ENCODE measurements around the gene TASP1. TPM values are rescaled to one million over a fixed set of nuclear protein-coding genes. Genes with fewer than 3 reads are reported as not detected.
"Not testable (repeated sequence)": the region's sequence is repeated elsewhere in the genome, so short reads cannot be mapped to it uniquely, and the experiment has no call there.

The TASP1 gene
- total RNA-seq, 1 donor from 2014 or later = 14.3 TPM

DNA sequence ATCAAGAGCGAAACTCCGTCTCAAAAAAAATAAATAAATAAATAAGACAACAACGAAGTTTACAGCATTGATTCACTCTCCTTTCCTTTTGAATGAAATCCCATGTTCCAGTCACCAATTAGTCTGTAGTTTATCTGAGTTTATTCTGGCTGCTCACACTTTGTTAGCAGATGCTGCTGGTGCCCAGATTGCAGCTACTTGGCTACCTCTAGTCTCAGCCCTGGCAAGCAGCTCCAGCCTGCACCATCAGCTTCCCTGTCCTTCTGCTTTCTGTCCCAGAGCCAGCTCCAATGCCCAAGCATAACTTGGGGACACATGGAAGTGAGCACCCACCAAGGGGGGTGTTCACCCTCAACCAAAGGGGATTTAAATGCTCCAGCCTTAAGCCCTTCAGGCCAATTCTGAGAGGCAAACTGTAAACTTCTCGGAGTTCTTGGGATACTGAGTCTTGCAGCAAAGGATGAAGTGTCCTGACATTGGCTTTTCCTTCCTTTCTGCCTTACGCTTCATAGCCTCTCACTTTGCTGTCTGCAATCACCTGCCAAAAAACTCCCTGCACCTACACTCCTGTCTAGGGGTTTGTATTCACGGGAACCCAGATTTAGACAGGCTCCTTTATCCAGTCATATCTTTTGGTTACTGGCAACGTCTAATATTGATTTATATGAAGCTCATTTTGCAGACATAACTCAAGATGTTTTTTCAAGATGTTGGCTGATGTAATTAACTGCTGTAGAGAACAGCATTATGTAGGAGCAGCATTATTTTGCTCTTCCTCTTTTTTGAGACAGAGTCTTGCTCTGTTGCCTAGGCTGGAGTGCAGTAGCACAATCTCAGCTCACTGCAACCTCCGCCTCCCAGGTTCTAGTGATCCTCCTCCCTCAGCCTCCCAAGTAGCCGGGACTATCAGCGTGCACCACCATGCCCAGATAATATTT is 9.8 kb upstream of the TASP1 start:
- ATAC-seq (no peak), DNase-seq (no peak)
- H3K27me3 ChIP-seq (ENCODE audit: low read depth) = no peaks in the 10 kb centered on the region
- TF ChIP-seq, protein P1, sequence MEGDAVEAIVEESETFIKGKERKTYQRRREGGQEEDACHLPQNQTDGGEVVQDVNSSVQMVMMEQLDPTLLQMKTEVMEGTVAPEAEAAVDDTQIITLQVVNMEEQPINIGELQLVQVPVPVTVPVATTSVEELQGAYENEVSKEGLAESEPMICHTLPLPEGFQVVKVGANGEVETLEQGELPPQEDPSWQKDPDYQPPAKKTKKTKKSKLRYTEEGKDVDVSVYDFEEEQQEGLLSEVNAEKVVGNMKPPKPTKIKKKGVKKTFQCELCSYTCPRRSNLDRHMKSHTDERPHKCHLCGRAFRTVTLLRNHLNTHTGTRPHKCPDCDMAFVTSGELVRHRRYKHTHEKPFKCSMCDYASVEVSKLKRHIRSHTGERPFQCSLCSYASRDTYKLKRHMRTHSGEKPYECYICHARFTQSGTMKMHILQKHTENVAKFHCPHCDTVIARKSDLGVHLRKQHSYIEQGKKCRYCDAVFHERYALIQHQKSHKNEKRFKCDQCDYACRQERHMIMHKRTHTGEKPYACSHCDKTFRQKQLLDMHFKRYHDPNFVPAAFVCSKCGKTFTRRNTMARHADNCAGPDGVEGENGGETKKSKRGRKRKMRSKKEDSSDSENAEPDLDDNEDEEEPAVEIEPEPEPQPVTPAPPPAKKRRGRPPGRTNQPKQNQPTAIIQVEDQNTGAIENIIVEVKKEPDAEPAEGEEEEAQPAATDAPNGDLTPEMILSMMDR (IDR thresholded peaks at IDR 0.05) = no peak
- no peaks in the 10 kb centered on the region for H3K4me1 ChIP-seq
- H3K27ac ChIP-seq = no peak overlapping the region
- H3K4me3 ChIP-seq = no peak overlapping the region
- H3K9me3 ChIP-seq = no peaks in the 10 kb centered on the region
- H3K36me3 ChIP-seq = no peaks in the 10 kb centered on the region
- intact Hi-C loops (cut with DNase I) = no loop called here

DNA sequence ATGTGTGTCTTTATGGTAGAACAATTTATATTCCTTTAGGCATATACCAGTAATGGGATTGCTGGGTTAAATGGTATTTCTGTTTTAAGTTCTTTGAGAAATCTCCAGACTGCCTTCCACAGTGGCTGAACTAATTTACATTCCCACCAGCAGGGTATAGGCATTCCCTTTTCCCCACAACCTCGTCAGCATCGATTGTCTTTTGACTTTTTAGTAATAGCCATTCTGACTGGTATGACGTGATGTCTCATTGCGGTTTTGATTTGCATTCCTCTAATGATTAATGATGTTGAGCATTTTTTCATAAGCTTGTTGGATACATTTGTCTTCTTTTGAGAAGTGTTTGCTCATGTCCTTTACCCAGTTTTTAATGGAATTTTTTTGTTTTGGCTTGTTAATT is 5.3 kb upstream of the TASP1 start:
- H3K27me3 ChIP-seq (ENCODE audit: low read depth) = no peaks in the 10 kb centered on the region
- no peaks in the 10 kb centered on the region for H3K4me1 ChIP-seq
- intact Hi-C loops (cut with DNase I) = no loop called here
- DNase-seq = no peak
- no peak overlapping the region for H3K27ac ChIP-seq
- TF ChIP-seq, protein P1 (IDR thresholded peaks at IDR 0.05) = no peak
- no peak overlapping the region for H3K4me3 ChIP-seq
- H3K36me3 ChIP-seq = no peaks in the 10 kb centered on the region
- ATAC-seq = no peak
- no peaks in the 10 kb centered on the region for H3K9me3 ChIP-seq

DNA sequence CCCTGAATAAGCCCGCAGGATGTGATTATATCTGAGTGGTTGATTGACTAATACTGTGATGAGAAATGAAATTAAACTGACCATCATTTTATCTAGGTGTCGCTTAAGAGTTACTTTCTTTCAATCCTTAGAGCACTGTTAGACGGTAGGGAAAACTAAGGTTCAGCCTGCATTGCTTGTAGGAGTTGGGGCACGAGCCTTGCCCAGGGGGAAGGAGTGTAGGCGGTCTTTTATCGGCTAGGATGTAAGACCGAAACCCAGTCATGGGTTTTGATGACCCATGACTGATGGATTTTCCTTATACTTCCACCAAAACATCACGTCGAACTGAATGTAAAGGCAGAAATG is 392 bp upstream of the TASP1 start:
- peak overlapping the region; percentile 85 for H3K4me3 ChIP-seq
- no peaks in the 10 kb centered on the region for H3K27me3 ChIP-seq (ENCODE audit: low read depth)
- no peaks in the 10 kb centered on the region for H3K36me3 ChIP-seq
- peaks cover 11% of the 10 kb centered on the region for H3K4me1 ChIP-seq
- TF ChIP-seq, protein P1 (IDR thresholded peaks at IDR 0.05) = no peak
- intact Hi-C loops (cut with DNase I) = no loop called here
- H3K27ac ChIP-seq = peak overlapping the region; percentile 85
- ATAC-seq = peak; percentile 27 to 47
- H3K9me3 ChIP-seq = no peaks in the 10 kb centered on the region
- no peak for DNase-seq

DNA sequence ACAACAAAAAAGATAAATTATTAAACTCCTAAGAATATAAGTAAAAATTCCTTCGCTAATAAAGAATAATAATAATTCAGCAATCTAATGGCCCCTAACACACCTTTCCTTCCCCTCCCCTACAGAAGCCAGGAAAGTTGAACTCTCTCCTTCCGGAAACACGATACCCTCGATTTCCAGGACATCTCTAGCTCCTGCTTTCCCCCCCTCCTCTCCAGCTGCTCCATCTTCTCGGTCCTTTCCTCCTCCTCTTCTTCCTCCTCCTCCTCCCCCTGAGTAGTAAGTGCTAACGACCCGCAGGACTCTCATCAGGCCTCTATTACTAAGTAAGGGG is 603 bp downstream of the TASP1 start:
- no peak for DNase-seq
- Histone ChIP-seq H3K4me3 (peak overlapping the region; percentile 85), H3K36me3 (no peaks in the 10 kb centered on the region), H3K4me1 (peaks cover 11% of the 10 kb centered on the region), H3K9me3 (no peaks in the 10 kb centered on the region), H3K27ac (peak overlapping the region; percentile 85), H3K27me3 (ENCODE audit: low read depth) (no peaks in the 10 kb centered on the region)
- peak in 1 of 2 donors; percentile 40 for ATAC-seq
- TF ChIP-seq, protein P1 (IDR thresholded peaks at IDR 0.05) = no peak
- intact Hi-C loops (cut with DNase I) = no loop called here

DNA sequence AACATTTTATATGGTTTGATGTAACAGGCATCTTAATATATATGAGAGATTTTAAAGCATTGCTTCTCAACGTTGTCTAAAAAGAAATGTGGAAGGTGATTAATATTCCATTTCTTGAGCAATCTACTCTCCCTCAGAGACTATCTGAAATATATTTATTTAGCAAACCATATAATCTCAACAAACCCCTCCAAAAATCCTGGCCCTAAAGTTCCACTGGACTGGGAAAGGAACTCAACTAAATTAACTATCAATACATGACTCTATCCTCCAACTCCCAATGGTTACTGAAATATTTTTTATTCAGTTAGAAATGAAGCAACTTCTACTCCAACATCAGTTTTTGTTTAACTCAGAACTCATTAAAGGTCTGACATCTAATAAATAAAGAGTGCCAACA is 6.3 kb downstream of the TASP1 start:
- no peak overlapping the region for H3K4me3 ChIP-seq
- no peaks in the 10 kb centered on the region for H3K27me3 ChIP-seq (ENCODE audit: low read depth)
- no peak overlapping the region for H3K27ac ChIP-seq
- no peaks in the 10 kb centered on the region for H3K9me3 ChIP-seq
- H3K36me3 ChIP-seq = peaks cover 12% of the 10 kb centered on the region
- peaks cover 4% of the 10 kb centered on the region for H3K4me1 ChIP-seq
- intact Hi-C loops (cut with DNase I) = no loop called here
- TF ChIP-seq, protein P1 (IDR thresholded peaks at IDR 0.05) = no peak
- ATAC-seq (no peak), DNase-seq (no peak)

DNA sequence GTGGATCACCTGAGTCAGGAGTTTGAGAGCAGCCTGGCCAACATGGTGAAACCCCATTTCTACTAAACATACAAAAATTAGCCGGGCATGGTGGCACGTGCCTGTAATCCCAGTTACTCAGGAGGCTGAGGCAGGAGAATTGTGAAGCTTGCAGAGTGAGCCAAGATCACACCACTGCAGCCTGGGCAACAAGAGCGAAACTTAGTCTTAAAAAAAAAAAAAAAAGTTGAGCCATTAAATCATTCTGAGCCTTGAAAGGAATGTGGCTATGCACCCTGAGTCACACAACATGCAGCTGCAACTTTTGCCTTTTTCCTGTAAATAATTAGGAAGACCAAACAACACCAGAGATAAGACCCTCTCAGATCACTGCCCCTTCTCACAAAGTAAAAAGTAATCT is 11.2 kb downstream of the TASP1 start:
- H3K27me3 ChIP-seq (ENCODE audit: low read depth); H3K9me3 ChIP-seq; H3K4me1 ChIP-seq; intact Hi-C loops (cut with DNase I); DNase-seq; ATAC-seq; H3K4me3 ChIP-seq; H3K27ac ChIP-seq: not testable (repeated sequence)
- H3K36me3 ChIP-seq = peaks cover 12% of the 10 kb centered on the region

Measured in lower lobe of right lung (tissue), 2 donors.